Kidney tubule cell (primary cell): Measurements from ENCODE around the gene AMPD1.

Source experiments
- DNase-seq: peaks from one replicate; pipeline ENCODE4 v3.0.0-alpha.2; 2018; ENCODE audit warnings: low spot score

AMPD1 gene

DNA sequence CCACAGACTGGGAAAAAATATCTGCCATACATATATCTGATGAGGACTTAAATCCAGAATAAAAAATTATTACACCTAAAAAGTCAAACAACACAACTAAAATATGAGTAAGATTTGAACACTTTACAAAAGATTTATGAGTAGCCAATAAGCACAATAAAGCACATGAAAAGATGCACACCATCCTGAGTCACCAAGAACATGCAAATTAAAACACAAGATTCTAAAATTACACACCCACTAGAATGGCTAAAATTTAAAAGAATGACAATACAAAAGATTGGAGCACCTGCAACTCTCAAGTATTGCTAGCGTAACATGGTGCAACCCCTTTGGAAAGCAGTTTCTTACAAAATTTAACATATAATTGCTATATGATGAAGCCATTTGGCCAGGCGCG lies 56.4 kb downstream of the AMPD1 start:
- DNase-seq, result no peak

GRCh38 chr1:114632427-114632826 lies 62.9 kb downstream of the AMPD1 start:
- no peak for DNase-seq

- no peak for DNase-seq
Observed at GRCh38 chr1:114627107-114627506, 68.2 kb downstream of the AMPD1 start.

DNA sequence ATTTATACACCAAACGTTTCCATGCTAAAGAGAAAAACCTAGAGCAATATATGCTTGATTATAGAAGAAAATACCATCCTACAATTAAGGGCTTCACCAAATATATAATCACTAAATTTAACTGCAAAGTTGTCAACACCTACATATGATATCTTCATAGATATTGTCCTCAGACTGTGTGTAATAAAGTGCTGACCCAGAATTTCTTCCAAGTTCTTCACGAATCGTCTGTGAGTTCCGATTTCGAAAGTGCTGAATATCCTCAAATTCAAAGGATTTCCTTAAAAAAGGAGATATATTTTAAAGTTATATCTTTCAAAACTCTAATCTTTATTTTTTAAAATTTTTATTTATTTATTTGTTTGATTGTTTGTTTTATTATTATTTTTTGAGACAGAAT lies 72.0 kb downstream of the AMPD1 start:
- DNase-seq, result no peak
